HL-60/S4 treated with phorbol 12-myristate 13-acetate at 8.2 ng/mL for 4 days and 3 days (cell line): ENCODE measurements around the gene NEK11.

Experiments
- in situ Hi-C: fragments of 300-500 bp; cut with MboI; formaldehyde crosslinking; loops from 2 replicates; pipeline ENCODE4 v1.15.0; 2022; ENCODE audit warnings: low sequenced_read_pairs

NEK11 gene

DNA sequence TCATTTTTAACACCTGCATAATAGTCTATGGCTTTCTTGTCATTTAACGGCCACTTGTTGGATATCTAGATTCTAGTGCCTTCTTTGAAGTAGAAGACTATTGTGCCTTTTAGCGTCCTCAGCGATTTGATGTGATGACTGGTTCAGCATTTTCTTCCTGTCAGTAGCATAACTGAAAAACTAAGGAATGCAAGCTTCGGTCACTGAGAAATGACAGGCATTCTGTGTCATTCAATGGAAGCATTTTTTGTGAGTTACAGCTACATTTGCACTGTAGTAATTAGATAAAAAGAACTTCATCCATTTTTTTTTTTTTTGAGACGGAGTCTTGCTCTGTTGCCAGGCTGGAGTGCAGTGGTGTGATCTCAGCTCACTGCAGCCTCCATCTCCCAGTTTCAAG lies 10.3 kb downstream of the NEK11 start:
- in situ Hi-C loops = loop anchor here (25.0 kb wide), 1 partner anchor 1000 kb away; the partner anchor contains the start of gene CPNE4

DNA sequence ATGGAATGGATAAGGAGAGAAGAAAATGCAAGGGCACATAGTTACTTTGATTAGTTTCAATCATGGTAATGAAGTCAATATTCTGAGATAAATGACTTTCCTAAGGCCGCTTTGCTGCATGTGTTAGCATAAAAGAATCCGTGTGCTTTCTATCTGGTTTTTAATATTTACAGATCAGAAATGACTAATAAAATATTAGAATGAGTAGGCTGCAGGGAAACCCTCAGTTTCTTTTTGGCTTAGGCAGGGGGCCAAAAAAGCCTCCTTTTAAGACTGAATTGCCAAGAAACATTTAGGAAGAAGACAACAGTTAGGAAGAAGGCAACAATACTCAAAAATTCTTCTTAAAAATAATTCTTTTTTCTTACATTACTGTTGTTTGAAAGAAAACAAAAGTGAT lies 11.6 kb downstream of the NEK11 start:
- in situ Hi-C loops = loop anchor here (25.0 kb wide), 1 partner anchor 999 kb away; the partner anchor contains the start of gene CPNE4

DNA sequence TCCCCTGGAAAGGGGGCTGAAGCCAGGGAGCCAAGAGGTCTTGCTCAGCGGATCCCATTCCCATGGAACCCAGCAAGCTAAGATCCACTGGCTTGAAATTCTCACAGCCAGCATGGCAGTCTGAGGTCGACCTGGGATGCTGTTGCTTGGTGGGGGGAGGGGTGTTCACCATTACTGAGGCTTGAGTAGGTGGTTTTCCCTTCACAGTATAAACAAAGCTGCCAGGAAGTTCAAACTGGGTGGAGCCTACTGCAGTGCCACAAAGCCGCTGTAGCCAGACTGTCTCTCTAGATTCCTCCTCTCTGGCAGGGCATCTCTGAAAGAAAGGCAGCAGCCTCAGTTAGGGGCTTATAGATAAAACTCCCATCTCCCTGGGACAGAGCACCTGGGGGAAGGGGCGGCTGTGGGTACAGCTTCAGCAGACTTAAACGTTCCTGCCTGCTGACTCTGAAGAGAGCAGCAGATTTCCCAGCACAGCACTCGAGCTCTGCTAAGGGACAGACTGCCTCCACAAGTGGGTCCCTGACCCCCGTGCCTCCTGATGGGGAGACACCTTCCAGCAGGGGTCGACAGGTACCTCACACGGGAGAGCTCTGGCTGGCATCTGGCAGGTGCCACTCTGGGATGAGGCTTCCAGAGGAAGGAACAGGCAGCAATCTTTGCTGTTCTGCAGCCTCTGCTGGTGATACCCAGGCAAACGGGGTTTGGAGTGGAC lies 15.8 kb downstream of the NEK11 start:
- in situ Hi-C loops = loop anchor here (25.0 kb wide), 1 partner anchor 995 kb away; the partner anchor contains the start of gene CPNE4

DNA sequence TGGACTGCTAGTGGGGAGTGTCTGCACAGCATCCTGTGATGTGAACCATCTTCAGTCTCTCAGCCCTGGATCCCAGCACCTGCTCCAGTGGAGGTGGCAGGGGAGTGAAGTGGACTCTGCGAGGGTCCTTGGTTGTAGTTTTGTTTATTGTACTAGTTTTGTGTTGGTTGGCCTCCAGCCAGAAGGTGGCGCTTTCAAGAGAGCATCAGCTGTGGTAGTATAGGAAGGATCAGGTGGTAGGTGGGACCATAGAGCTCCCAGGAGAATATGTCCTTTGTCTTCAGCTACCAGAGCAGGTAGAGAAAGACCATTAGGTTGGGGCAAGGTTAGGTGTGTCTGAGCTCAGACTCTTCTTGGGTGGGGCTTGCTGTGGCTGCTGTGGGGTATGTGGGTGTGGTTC lies 20.9 kb downstream of the NEK11 start:
- in situ Hi-C loops = loop anchor here (25.0 kb wide), 1 partner anchor 990 kb away; the partner anchor contains the start of gene CPNE4

DNA sequence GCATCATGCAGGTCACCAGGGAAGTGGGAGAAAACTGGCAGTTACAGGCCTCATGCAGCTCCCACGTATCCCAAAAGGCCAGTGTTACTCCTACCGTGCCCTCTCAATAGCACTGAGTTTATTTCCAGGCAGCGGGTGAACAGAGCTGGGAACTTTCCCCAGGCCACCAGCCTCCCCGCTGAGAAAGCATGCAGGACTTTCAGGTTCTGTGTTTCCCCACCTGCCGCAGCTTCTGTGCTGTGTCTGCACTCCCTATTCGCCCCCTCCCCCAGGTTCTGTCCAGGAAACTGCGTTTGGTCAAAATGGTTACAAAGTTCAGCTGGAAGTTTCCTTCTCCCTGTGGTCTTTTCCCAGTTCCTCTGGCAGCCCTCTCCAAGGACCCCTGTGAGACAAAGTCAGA lies 21.4 kb downstream of the NEK11 start:
- in situ Hi-C loops = loop anchor here (25.0 kb wide), 1 partner anchor 989 kb away; the partner anchor contains the start of gene CPNE4

DNA sequence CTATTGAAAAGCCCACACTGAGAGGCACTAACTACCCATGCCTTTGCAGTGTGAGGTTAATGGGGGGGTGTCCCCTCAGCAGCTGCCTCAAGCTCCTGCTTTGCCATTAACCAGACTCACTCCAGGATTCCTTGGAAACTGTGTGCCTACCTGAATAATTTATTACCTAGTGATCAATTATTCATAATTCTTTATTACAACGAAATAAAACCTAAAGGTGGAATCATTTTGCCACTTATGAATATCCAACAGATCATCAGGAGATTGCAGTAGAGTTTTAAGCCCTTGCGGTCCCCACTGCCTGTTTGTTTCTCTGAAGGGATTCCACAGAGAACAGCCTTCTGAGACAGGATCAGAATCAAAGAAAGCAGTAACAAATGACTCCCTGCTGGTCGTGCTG lies 23.3 kb downstream of the NEK11 start:
- in situ Hi-C loops = no loop called here

DNA sequence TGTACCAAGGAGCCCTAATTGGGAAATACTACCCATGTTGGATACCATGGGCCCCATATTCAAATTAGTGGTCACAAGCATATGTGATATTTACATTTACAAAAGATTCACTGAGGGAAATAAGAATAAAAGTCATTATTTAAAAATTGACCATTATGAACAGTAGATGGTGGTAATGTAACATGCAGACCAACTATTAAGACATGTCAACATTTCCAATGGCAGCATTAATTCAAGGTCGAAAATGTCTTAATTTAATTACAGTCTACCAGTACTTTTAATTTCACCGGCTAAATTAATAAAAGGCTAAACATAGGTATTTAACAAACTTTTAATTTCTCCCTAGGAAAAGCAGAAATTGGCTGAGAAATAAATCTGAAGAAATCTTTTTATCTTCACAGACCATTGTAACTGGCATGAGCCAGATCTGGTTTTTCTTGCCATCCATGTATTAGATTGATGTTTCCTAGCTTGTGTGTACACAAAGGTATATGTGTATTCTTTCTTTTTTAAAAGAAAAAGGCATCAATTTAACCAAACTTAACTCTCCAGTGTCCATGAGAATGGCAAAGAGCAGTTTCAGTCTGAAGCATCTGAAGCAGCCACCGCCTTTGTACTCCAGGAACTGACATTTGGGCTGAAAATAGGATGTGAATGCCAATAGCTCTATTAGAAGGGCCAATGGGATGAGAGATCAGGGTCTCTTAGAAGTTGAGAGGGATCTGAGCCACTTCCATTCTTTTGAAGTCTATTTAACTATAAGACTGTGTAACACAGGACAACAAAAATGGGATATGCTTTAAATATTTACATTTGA lies 26.6 kb downstream of the NEK11 start:
- in situ Hi-C loops = no loop called here

DNA sequence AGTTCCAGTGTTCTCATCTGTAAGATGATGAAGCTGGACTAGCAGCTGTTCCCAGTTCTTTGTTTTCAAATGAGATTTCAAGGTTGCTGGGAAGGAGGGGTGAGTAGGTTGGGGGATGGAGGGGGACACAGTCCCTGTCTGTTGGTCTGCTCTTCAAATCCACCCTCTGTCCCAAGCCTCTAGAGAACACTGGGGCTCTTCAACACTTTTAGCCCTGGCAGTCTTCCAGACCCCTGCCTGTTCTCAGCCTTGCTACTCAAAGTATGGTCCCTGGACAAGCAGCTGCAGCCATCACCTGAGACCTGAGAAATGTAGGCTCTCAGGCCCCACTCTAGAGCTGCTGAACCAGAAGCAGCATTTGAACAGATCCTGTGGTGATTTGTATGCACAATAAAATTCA lies 41.3 kb downstream of the NEK11 start:
- in situ Hi-C loops = no loop called here

DNA sequence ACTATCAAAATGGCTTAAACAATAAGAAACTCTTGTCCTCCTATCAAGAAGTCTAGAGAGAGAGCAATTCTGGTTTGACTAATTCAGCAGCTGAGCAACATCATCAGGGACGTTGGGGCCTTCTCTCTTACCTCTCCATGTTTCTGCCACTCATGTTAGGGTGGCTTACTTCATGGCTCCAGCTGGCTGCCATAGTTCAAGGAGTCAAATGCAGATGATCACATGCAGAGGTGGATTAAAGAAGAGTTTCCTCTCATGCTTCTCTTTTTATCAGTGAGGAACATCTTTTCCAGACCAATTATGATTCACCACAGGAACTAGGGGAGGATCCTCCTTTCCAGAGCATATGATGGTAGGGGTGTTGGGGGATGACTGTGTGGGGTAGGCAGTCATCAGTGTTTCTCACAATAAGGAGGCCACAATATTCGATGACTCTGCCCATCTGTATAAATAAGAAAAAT lies 45.5 kb downstream of the NEK11 start:
- in situ Hi-C loops = no loop called here

DNA sequence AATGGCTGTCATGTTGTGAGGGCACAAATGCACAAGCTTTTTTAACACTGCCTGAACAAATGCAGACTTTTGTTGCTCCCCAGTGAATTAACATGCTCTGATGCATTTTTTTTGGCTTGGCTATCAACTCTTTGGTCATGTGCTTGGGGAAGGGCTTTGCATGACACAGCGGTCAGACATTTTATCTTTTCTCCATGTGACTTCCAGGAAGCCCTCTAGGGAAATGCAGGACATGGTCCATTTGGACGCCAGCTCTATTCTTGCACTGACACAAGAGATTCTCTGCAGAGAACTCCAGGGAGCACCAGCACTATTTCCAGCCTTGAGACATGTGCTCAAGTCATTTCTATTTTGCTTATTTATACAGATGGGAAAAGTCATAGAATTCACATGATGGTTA lies 46.2 kb downstream of the NEK11 start:
- in situ Hi-C loops = no loop called here

DNA sequence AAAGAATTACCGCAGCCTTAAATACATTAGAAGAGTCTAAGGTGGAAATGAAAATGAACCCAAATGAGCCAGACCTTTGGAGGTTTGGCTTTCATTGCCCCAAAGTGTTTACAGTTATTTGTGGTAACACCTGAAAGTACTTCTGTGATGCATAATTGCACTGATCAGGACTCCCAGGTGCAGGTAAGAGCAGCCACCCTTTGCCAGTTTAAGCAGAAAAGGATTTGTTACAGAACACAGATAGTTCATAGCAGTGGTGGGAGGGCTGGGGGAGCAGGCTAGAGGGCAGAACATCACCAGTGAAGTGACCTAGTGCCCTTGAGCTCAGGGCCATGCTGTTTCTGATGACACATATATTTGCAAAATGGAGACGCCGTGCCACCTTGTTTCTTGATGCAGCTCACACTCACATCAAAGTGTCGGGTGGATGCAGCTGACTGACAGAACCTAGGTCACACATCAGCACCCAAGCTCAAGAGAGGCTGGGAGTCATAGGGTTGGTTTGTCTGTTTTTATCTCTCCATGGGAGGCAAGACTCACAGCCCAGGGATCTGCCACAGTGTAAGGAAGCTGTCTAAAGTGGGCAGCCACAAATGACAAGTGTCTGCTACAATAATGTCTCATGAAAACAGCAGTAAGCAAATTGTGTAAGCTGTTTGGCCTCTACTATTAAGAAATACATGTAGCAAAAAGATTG lies 49.1 kb downstream of the NEK11 start:
- in situ Hi-C loops = no loop called here

DNA sequence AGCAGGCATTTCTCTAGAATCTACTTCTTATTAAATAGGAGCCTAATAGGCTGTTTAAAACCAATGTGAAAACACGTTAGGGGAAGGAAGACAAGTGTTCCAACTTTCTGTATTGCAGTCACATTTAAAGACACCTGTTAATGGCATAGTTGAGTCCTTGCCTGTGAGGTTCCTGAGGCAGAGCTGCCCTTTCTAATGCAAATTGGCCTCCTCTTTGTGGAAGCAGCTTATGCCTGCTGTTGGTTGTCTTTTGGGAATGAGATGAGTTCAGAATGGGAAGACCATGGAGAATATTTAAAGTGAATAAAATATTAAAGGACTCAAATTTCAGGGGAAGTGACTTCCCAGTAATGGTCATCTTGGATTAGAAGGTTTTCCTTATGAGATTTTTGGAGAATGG lies 51.2 kb downstream of the NEK11 start:
- in situ Hi-C loops = no loop called here

DNA sequence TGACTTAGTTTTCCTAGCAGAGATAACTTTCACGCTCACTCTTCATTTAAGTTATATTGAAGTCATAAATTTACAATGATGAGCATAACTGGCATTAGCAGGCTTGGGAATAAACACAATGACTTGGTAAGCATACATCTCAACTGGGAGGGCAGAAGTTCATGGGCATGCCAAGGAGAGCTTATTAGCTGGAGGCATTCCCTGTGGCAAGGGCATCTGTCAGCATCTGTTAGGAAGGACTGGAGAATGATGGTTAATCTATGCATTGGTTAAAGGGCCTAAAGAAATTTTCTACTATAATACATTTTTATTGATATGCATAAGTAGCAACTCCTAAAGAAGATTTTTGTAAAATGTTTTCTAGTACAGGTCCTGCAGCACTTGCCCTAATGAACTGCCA lies 52.4 kb downstream of the NEK11 start:
- in situ Hi-C loops = no loop called here

DNA sequence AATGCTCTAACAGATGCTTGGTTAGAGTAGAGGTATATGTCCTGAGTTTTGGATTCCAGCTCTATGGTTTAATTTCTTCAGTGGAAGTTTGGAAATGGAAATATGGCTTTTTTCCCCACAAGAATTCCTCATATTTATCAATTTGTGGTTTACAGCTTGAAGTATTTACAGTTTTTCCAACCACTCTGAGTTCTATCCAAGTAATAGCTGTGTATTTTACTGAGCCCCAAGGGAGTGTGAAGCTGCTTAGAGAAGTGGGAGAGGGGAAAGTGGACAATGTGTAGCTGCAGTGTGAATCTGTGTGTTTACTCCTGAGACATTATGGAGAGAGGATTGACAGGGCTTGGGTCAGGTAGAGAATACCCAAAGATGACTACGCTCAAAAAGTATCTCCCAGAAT lies 54.5 kb downstream of the NEK11 start:
- in situ Hi-C loops = no loop called here

DNA sequence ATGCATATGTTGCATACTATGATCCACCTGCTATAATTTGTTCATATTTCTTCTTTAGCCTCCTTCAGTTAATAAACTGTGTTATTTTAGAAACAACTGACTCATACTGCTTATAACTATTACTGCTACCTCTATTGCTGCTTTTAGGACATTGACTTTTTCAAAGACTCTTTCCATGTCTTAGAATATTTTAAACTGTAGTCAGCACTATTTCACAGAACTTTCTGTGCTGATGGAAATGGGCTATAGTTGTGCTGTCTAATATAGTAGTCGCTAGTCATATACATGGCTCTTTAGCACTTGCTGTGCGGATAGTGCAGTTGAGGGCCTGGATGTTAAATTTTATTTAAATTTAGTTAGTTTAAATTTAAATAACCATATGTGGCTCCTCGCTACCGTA lies 55.6 kb downstream of the NEK11 start:
- in situ Hi-C loops = no loop called here

DNA sequence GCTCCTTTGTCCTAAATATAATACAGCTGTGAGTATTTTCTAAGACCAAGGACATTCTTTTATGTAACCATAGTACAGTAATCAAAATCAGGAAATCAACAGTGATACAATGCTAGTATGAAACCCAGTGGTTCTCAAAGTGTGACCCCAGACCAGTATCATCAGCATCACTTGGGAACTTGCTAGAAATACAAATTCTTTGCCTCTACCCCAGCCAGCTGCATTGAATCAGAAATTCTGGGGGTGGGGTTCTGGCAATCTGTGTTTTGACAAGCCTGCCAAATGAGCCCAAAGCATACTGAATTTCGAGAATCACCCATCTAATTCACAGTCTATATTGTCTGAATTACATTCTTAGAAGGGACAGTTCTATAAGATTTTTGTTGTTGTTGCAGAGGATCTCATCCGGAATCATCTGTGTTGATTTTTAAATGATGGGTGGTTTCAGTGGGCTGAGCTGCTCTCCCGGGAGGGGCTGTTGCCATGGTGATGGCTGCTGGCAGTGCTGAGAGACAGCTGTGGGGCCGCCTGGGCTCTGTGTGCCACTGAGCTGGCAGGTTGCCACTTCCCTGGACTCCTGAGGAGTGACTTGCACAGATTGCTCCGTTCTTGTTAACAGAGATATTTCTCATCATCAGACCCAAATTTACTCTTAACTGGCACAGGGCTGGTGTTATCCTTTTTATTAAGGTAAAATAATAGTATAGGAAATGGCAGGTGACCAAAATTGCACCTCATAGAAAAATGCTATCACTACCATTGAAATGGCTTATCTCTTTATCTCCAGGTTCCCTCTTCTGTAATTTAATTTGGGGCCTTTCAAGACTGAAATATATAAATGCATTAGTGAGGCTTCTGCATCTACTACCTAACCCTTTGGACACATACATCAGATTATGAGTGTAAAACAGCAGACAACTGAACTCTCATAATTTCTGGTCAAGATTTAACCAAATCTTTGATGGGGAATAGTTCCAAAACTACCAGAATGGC lies 56.5 kb downstream of the NEK11 start:
- in situ Hi-C loops = no loop called here

DNA sequence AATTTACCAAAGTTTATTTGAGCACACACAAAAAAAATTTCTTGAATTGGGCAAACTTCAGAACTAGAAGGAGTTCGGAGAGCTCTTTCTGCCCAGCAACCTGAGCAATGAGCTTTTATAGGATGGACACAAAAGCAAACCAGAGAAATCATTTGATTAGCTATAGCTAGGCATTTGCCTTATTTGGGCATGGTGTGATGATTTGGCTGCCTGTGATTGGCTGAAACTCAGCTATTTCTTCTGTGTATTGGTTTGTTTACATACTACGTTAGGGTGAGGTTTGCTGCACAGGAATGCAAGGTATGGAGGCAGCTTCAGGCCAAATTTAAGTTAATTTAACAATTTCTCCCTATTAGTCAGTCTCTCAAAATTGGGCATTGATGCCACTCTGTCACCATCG lies 65.1 kb downstream of the NEK11 start:
- in situ Hi-C loops = no loop called here

DNA sequence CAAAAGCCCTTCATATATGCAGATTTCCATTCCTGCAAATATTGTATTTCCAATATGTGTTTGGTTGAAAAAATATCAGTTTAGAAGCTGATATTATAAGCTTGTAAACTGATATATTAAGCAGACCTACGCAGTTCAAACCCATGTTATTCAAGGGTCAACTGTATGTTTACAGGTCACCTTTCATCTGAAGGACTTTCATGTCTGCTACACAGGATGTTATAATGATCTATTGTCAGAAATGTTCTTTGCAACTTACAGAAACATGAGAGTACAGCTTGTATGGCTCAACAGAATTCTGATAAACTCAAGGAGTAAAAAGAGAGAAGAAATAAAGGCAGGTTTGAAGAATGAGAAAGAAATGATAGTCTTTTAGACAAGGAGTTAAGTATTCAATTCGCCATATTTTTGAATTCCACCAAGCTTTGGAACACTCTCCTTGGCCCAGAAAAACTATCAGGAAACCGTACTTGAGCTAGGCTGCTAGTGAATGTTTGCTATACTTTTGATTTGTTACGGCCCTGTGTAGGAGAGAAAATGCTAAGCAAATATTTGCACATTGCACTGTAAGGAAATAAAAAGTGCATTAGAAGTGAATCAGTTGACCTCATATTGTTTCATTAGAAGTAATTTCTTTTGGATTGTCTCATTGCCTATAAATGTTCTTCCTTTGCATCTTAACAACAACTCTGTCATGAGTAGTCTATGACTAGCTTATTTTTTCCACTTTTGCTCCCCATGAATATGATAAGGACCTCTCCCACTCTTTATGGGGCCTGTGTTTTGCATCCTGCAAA lies 81.2 kb downstream of the NEK11 start:
- in situ Hi-C loops = no loop called here

DNA sequence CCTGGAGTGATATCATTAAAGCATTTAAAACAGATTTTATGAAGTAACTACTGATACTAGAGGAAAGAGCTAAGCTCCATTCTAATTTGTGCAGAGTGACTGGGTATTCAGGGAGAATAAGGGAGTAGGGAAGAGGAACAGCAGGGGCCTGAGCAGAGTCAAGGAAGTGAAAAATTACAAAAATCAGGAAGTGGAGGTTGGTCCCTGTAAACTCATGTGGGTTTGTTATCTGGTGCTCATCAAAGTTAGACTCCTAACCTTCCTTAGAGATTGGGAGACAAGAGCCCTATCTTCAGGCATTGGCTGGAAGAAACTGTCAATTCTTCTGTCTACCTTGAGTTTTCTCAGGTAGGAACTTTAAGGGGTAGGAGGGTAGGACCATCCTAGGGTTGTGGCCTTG lies 82.5 kb downstream of the NEK11 start:
- in situ Hi-C loops = no loop called here
